Transverse colon (tissue), 4 donors: ENCODE measurements around the gene CNTFR. TPM values are rescaled to one million over a fixed set of nuclear protein-coding genes. Genes with fewer than 3 reads are reported as not detected.
"Not testable (repeated sequence)": the region's sequence is repeated elsewhere in the genome, so short reads cannot be mapped to it uniquely, and the experiment has no call there.

Source experiments
- DNase-seq: peaks from one replicate; pipeline ENCODE4 v3.0.0-alpha.2; 2019
- H3K27ac ChIP-seq, 4 donors: fragments of 200-600 bp; sonication (generic); 2 replicates each; pipeline ENCODE4 v1.5.1; 2016 to 2018; ENCODE audit warnings: inconsistent platforms in 4 of 4
- H3K27me3 ChIP-seq: fragments of 200-600 bp; sonication (generic); 2 replicates; pipeline ENCODE4 v1.5.1; 2017; ENCODE audit warnings: inconsistent platforms
- H3K36me3 ChIP-seq, 4 donors: fragments of 200-600 bp; sonication (generic); 2 replicates each; pipeline ENCODE4 v1.5.1; 2017 to 2019; ENCODE audit warnings: inconsistent platforms in 4 of 4
- H3K4me1 ChIP-seq, 4 donors: fragments of 200-600 bp; sonication (generic); 2 replicates each; pipeline ENCODE4 v1.5.1; 2017 to 2020; ENCODE audit warnings: inconsistent platforms in 4 of 4
- H3K4me3 ChIP-seq, 4 donors: fragments of 200-600 bp; sonication (generic); 1 replicate in 1 of 4; 2 replicates in 3 of 4; pipeline versions ENCODE4 v1.5.1 to v1.6.1; 2017 to 2019; ENCODE audit warnings: inconsistent platforms in 4 of 4
- H3K9me3 ChIP-seq, 2 donors: fragments of 200-600 bp; sonication (generic); 2 replicates each; pipeline ENCODE4 v1.5.1; 2017 to 2019; ENCODE audit warnings: inconsistent platforms in 2 of 2
- EP300 ChIP-seq: sonication (generic); formaldehyde crosslinking; IDR thresholded peaks from one replicate; pipeline ENCODE4 v1.6.1; 2017; ENCODE audit warnings: antibody characterized with exemption, low read depth
- POLR2A ChIP-seq: fragments of 450-650 bp; IDR thresholded peaks from one replicate; pipeline ENCODE4 v1.6.1; 2016; ENCODE audit warnings: antibody characterized with exemption, mild to moderate bottlenecking, moderate library complexity
- POLR2AphosphoS5 ChIP-seq, 3 donors: sonication (generic); formaldehyde crosslinking; IDR thresholded peaks; one replicate each; pipeline ENCODE4 v1.6.1; 2016; ENCODE audit warnings: antibody characterized with exemption in 3 of 3
- WGBS, 2 donors: methylation state at CpG; one replicate each; pipeline ENCODE4 v1.1.5; 2018; ENCODE audit warnings: low coverage in 1 of 2; 5-methylcytosine and 5-hydroxymethylcytosine counted together
- in situ Hi-C, 4 donors: fragments of 200-750 bp; cut with MboI; loops; one replicate each; pipeline versions ENCODE4 v1.15.0 to v1.15.1; 2017; ENCODE audit warnings: low sequenced_read_pairs in 3 of 4, low pct_ligation_motif_present in 1 of 4, low pct_unique_long_range_greater_than_20kb in 1 of 4
- intact Hi-C: fragments of 100-400 bp; cut with DNase I; formaldehyde crosslinking; loops from one replicate; pipeline ENCODE4 v1.15.1; 2023; ENCODE audit warnings: low total_unique reads
- total RNA-seq, 4 donors: library from RNA; depleted of rRNA; stranded (reverse); fragments of >200 nt; gene quantifications; one replicate each; pipeline ENCODE4 v1.1.0, GENCODE V29; 2016
- TF ChIP-seq, protein P1 (sequence below), 5 experiments: fragments of 200-600 bp in 3 of 5; fragments of 450-650 bp in 2 of 5; sonication (generic) in 3 of 5; IDR thresholded peaks; 1 replicate in 2 of 5; 2 replicates in 3 of 5; pipeline ENCODE4 v1.5.1; 2016 to 2017; ENCODE audit warnings: antibody characterized with exemption in 5 of 5, inconsistent platforms in 3 of 5, mild to moderate bottlenecking in 2 of 5, moderate library complexity in 1 of 5

CNTFR gene, protein sequence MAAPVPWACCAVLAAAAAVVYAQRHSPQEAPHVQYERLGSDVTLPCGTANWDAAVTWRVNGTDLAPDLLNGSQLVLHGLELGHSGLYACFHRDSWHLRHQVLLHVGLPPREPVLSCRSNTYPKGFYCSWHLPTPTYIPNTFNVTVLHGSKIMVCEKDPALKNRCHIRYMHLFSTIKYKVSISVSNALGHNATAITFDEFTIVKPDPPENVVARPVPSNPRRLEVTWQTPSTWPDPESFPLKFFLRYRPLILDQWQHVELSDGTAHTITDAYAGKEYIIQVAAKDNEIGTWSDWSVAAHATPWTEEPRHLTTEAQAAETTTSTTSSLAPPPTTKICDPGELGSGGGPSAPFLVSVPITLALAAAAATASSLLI
- 10 to 100 TPM in 1 of 4 donors, 1 to 10 TPM in 3; 5.2 to 59.1 (median 6.8) TPM for total RNA-seq

DNA sequence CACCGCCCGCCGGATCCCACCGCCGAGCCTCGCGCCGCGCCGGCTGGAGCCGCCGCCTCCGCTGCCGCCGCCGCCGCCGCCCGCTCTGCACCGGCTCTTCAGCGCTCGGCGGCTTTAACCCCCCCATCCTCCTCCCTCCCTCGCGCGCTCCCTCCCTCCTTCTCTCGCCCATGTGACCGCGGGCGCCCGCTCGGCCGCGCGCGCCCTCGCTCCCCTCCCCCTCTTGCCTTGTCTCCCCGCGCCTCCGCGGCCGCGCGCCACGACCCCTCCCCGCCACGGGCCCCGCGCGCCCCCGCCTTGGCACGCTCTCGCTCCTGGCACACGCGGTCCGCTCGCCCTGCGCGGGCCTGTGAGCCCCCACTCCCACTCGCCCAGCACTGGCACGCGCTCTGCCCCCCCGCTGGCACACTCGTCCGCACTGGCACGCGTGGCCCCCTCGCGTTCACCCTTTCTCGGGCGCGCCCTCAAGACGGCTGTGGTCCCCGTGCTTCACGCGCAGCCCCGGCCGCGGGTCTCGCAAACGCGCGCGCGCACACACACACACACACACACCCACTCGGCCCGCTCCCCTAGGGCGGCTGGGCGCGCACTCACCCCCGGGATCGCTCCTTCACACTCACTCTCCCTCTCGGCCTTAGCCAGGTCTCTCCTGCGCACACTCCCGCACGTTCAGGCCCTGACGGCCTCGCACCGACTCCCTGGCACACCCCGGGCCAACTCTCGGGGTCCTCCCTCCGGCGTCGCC, at the start of gene CNTFR:
Gene CNTFR, minus strand, starts transcription at position 89 of the 745 bp plus-strand sequence. CDS start 20,743 bp downstream, outside the sequence.
- peaks cover 14 to 50% (median 33%) of the 10 kb centered on the region in 4 donors for H3K4me1 ChIP-seq
- H3K27ac ChIP-seq = peak within 1 kb of the TSS in 2 of 4 donors; percentile 7 to 54
- in situ Hi-C loops (loop anchor here in 1 of 4 donors (10.0 kb wide), 1 partner anchor 45 kb away; no protein-coding TSS in a partner anchor), intact Hi-C loops (loop anchor here (10.0 kb wide), 2 partner anchors 85 to 255 kb away; no protein-coding TSS in a partner anchor)
- TF ChIP-seq, protein P1, sequence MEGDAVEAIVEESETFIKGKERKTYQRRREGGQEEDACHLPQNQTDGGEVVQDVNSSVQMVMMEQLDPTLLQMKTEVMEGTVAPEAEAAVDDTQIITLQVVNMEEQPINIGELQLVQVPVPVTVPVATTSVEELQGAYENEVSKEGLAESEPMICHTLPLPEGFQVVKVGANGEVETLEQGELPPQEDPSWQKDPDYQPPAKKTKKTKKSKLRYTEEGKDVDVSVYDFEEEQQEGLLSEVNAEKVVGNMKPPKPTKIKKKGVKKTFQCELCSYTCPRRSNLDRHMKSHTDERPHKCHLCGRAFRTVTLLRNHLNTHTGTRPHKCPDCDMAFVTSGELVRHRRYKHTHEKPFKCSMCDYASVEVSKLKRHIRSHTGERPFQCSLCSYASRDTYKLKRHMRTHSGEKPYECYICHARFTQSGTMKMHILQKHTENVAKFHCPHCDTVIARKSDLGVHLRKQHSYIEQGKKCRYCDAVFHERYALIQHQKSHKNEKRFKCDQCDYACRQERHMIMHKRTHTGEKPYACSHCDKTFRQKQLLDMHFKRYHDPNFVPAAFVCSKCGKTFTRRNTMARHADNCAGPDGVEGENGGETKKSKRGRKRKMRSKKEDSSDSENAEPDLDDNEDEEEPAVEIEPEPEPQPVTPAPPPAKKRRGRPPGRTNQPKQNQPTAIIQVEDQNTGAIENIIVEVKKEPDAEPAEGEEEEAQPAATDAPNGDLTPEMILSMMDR (IDR thresholded peaks at IDR 0.05) = no peak
- no peak for TF ChIP-seq EP300
- no peak for TF ChIP-seq POLR2A
- no peak for TF ChIP-seq POLR2AphosphoS5 (IDR thresholded peaks at IDR 0.05)
- H3K9me3 ChIP-seq = no peaks in the 10 kb centered on the region
- H3K4me3 ChIP-seq = peak within 1 kb of the TSS; percentile 35 to 59 (median 40)
- DNase-seq = no peak
- 2% methylated on average over 53 of the region's 104 CpGs; no CpG with 5 or more reads in 1 of the 2 donors for WGBS, 2 donors
- peaks cover 95% of the 10 kb centered on the region for H3K27me3 ChIP-seq
- no peaks in the 10 kb centered on the region for H3K36me3 ChIP-seq

DNA sequence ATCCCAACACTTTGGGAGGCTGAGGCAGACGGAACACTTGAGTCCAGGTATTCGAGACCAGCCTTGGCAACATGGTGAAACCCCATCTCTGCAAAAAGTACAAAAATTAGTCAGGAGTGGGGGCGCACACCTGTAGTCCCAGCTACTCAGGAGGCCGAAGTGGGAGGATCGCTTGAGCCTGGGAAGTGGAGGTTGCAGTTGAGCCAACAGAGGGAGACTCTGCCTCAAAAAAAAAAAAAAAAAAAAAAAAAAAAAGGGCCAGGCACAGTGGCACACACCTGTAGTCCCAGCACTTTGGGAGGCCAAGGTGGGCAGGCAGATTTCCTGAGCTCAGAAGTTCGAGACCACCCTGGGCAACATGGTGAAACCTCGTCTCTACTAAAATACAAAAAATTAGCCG, 49.8 kb upstream of the CNTFR start:
- H3K4me3 ChIP-seq, H3K36me3 ChIP-seq, H3K27me3 ChIP-seq, in situ Hi-C loops, intact Hi-C loops, H3K9me3 ChIP-seq, DNase-seq, H3K27ac ChIP-seq: not testable (repeated sequence)
- 78 to 90% methylated on average over 8 of the region's 8 CpGs for WGBS, 2 donors
- peaks cover 7 to 29% (median 16%) of the 10 kb centered on the region in 4 donors for H3K4me1 ChIP-seq

DNA sequence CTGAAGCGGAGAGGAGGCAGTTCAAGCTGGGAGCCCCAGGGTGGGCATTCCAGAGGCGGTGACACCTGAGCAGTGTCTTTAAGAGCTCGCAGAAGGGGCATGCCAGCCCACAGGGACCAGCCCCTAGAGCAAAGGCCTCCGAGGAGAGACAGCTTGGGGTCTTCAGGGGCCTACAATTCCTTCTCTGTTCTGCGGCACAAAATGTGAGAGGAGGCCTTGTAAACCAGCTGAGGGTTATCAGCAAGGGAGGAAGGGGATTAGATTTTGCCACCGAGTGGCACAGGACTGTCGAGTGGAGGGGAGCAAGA, 48.6 kb upstream of the CNTFR start:
- 5% methylated on average over 7 of the region's 7 CpGs; no CpG with 5 or more reads in 1 of the 2 donors for WGBS, 2 donors
- no peak for DNase-seq

DNA sequence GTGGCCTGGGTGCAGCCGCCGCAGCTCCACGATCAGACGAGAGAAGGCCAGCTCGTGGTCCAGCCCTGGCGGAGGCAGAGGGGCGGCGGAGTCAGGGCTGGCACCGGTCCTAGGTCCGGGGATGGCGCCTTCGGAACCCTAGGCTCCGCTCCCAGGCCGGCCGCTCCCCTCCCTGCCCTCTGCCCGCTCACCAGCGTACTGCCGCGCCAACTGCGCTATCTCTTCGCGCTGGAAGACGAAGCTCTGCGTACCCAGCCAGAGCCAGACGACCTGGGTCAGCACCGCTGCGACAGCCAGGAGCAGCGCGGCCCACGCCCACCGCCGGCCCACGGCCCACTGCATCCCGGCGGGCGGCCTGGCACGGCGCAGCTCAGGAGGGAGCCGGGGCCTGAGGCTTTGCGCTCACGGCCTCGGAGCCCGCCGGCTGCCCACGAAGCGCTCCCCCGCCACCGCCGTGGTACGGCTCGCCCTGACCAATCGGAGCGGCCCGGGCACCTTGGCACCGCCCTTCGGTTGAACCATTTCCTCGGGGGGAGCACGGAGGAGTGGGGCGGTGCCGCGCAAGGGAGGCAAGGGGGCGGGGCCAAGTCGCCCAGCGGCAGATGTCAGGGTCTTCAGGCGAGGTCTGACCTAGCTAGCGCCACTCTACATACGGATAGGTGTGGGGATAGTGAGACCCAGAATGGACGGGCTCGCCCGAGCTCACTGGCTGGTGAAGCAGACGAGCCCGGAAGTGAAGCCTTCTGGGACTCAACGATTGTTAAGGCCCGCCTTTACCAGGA, 48.0 kb upstream of the CNTFR start, which contains the start of gene SIGMAR1:
Gene SIGMAR1, minus strand, starts transcription at position 432 of the 782 bp plus-strand sequence. Its CDS starts 90 bp downstream, at position 342.
- in situ Hi-C loops = no loop called here
- H3K27ac ChIP-seq = peak within 1 kb of the TSS; percentile 84 to 89 (median 86)
- TF ChIP-seq EP300 (no peak), POLR2AphosphoS5 (IDR thresholded peaks at IDR 0.05) (peak; percentile 75 to 92 (median 84)), POLR2A (peak; percentile 75)
- TF ChIP-seq, protein P1 (IDR thresholded peaks at IDR 0.05) = peak in 2 of 5 experiments; percentile 14 to 35
- H3K36me3 ChIP-seq = no peaks in the 10 kb centered on the region
- DNase-seq = peak; percentile 95
- WGBS, 2 donors = 0% methylated on average over 45 of the region's 74 CpGs; no CpG with 5 or more reads in 1 of the 2 donors
- H3K4me3 ChIP-seq = peak within 1 kb of the TSS; percentile 44 to 65 (median 59)
- H3K27me3 ChIP-seq = no peaks in the 10 kb centered on the region
- peaks cover 7 to 29% (median 16%) of the 10 kb centered on the region in 4 donors for H3K4me1 ChIP-seq
- intact Hi-C loops = no loop called here
- no peaks in the 10 kb centered on the region for H3K9me3 ChIP-seq

More for the DNA sequence above, 48.6 kb upstream of the CNTFR start:
- no peak for TF ChIP-seq POLR2AphosphoS5 (IDR thresholded peaks at IDR 0.05)
- TF ChIP-seq EP300 = no peak
- TF ChIP-seq POLR2A = no peak
- TF ChIP-seq, protein P1 (IDR thresholded peaks at IDR 0.05) = no peak
- H3K36me3 ChIP-seq = no peaks in the 10 kb centered on the region
- intact Hi-C loops = no loop called here
- H3K27ac ChIP-seq = peak overlapping the region; percentile 84 to 89 (median 86)
- H3K4me3 ChIP-seq = peak overlapping the region; percentile 44 to 65 (median 59)
- H3K9me3 ChIP-seq = no peaks in the 10 kb centered on the region
- peaks cover 7 to 29% (median 16%) of the 10 kb centered on the region in 4 donors for H3K4me1 ChIP-seq
- no peaks in the 10 kb centered on the region for H3K27me3 ChIP-seq
- in situ Hi-C loops = no loop called here
